Aorta (tissue), 5 donors: ENCODE data around the gene THSD7A. TPM values are rescaled to one million over a fixed set of nuclear protein-coding genes. Genes with fewer than 3 reads are reported as not detected.

ENCODE experiments used
- ATAC-seq: fragments of 200-7000 bp; cut with Tn5 transposase; one replicate; pipeline ENCODE4 v1.9.1; 2022; ENCODE audit warnings: moderate library complexity; ENCODE audit not compliant: low FRiP score
- DNase-seq, 2 donors: peaks; one replicate each; pipeline ENCODE4 v3.0.0-alpha.2; 2020
- H3K27ac ChIP-seq, 2 donors: one replicate each; pipeline ENCODE4 v1.5.1; 2013; ENCODE audit warnings: low read length in 2 of 2, mild to moderate bottlenecking in 2 of 2, moderate library complexity in 2 of 2, control low read depth in 1 of 2, inconsistent platforms in 1 of 2, low read depth in 1 of 2
- H3K27me3 ChIP-seq, 2 donors: one replicate each; pipeline ENCODE4 v1.6.1; 2013; ENCODE audit warnings: control low read depth in 1 of 2, low read length in 1 of 2, mild to moderate bottlenecking in 1 of 2, moderate library complexity in 1 of 2; ENCODE audit not compliant: insufficient read depth in 2 of 2, control insufficient read depth in 1 of 2
- H3K36me3 ChIP-seq, 2 donors: one replicate each; pipeline ENCODE4 v1.6.1; 2013; ENCODE audit warnings: control low read depth in 1 of 2, low read length in 1 of 2, mild to moderate bottlenecking in 1 of 2; ENCODE audit not compliant: insufficient read depth in 2 of 2, control insufficient read depth in 1 of 2
- H3K4me1 ChIP-seq, 2 donors: one replicate each; pipeline ENCODE4 v1.6.1; 2013; ENCODE audit warnings: low read length in 2 of 2, control low read depth in 1 of 2, mild to moderate bottlenecking in 1 of 2, moderate library complexity in 1 of 2; ENCODE audit not compliant: insufficient read depth in 2 of 2, control insufficient read depth in 1 of 2
- H3K4me3 ChIP-seq, 2 donors: one replicate each; pipeline ENCODE4 v1.5.1; 2013; ENCODE audit warnings: low read length in 2 of 2, control low read depth in 1 of 2, mild to moderate bottlenecking in 1 of 2
- H3K9me3 ChIP-seq: one replicate; pipeline ENCODE4 v1.6.1; 2013; ENCODE audit warnings: mild to moderate bottlenecking, low read length; ENCODE audit not compliant: control insufficient read depth
- WGBS, 2 donors: extraction: QIAGEN DNeasy Blood & Tissue Kit; methylation state at CpG; one replicate each; pipeline ENCODE4 v1.1.7; 2013; 5-methylcytosine and 5-hydroxymethylcytosine counted together
- intact Hi-C, 2 donors: fragments of 100-400 bp; cut with DNase I; formaldehyde crosslinking; loops; one replicate each; pipeline versions ENCODE4 v1.14.2 to v1.15.0; 2022
- polyA plus RNA-seq, 2 donors: library from polyadenylated mRNA; stranded (reverse); fragments of 200-250 nt; gene quantifications; one replicate each; pipeline ENCODE4 v1.2.3, GENCODE V29; 2013
- total RNA-seq, 2 donors: library from RNA; stranded (reverse); fragmentation: NEBNext Ultra II Directional; extraction: Animal tissue kit (Norgen Biotek cat#: 25700); gene quantifications; one replicate each; pipeline ENCODE4 v1.2.1, GENCODE V29; 2021
- donor health status: healthy with polysubstance abuse.
- donor health status: Bipolar disorder and iron deficiency.
- donor health status: DM: no; HTN: no; CAD: no.
- donor health status: DM: no; HTN: no; CAD: no.
- donor health status: DM: yes; HTN: yes; CAD: no.

The THSD7A gene
- total and polyA plus RNA-seq, 4 donors: 0.03 to 20.0 (median 12.1) TPM; not detected in 1

- Histone ChIP-seq H3K36me3 (no peaks in the 10 kb centered on the region), H3K27ac (no peak overlapping the region), H3K4me1 (no peaks in the 10 kb centered on the region), H3K27me3 (no peaks in the 10 kb centered on the region), H3K4me3 (no peak overlapping the region), H3K9me3 (peaks cover 2% of the 10 kb centered on the region)
- DNase-seq: no peak
- ATAC-seq: no peak
- 94 to 96% methylated on average over 19 of the region's 19 CpGs for WGBS, 2 donors
- intact Hi-C loops: no loop called here
Observed at GRCh38 chr7:11636274-11636673, 195.7 kb downstream of the THSD7A start.

GRCh38 chr7:11633310-11633709, 198.7 kb downstream of the THSD7A start:
- no peak for ATAC-seq
- Histone ChIP-seq H3K27ac (no peak overlapping the region), H3K27me3 (no peaks in the 10 kb centered on the region), H3K4me3 (no peak overlapping the region), H3K4me1 (no peaks in the 10 kb centered on the region), H3K36me3 (no peaks in the 10 kb centered on the region), H3K9me3 (peaks cover 2% of the 10 kb centered on the region)
- DNase-seq: no peak
- 83 to 94% methylated on average over 1 of the region's 1 CpG for WGBS, 2 donors
- intact Hi-C loops: no loop called here

GRCh38 chr7:11630355-11630754, 201.6 kb downstream of the THSD7A start:
- ATAC-seq (no peak), DNase-seq (no peak)
- Histone ChIP-seq H3K4me3 (no peak overlapping the region), H3K27me3 (no peaks in the 10 kb centered on the region), H3K4me1 (no peaks in the 10 kb centered on the region), H3K36me3 (no peaks in the 10 kb centered on the region), H3K9me3 (no peaks in the 10 kb centered on the region), H3K27ac (no peak overlapping the region)
- 4 to 11% methylated on average over 2 of the region's 2 CpGs for WGBS, 2 donors
- intact Hi-C loops: no loop called here

GRCh38 chr7:11625669-11626068, 206.3 kb downstream of the THSD7A start:
- Histone ChIP-seq H3K36me3 (no peaks in the 10 kb centered on the region), H3K27me3 (no peaks in the 10 kb centered on the region), H3K4me3 (no peak overlapping the region), H3K27ac (no peak overlapping the region), H3K4me1 (no peaks in the 10 kb centered on the region), H3K9me3 (no peaks in the 10 kb centered on the region)
- intact Hi-C loops: no loop called here
- no peak for DNase-seq
- WGBS, 2 donors: 42 to 48% methylated on average over 2 of the region's 2 CpGs
- ATAC-seq: no peak

- Histone ChIP-seq H3K9me3 (no peaks in the 10 kb centered on the region), H3K27ac (no peak overlapping the region), H3K4me1 (no peaks in the 10 kb centered on the region), H3K36me3 (no peaks in the 10 kb centered on the region), H3K27me3 (no peaks in the 10 kb centered on the region), H3K4me3 (no peak overlapping the region)
- 93 to 94% methylated on average over 4 of the region's 4 CpGs for WGBS, 2 donors
- intact Hi-C loops: no loop called here
- no peak for DNase-seq
- no peak for ATAC-seq
Observed at GRCh38 chr7:11623093-11623678, 208.8 kb downstream of the THSD7A start.

- no peaks in the 10 kb centered on the region for H3K27me3 ChIP-seq
- H3K9me3 ChIP-seq: no peaks in the 10 kb centered on the region
- H3K36me3 ChIP-seq: no peaks in the 10 kb centered on the region
- intact Hi-C loops: no loop called here
- no peak overlapping the region for H3K4me3 ChIP-seq
- H3K27ac ChIP-seq: no peak overlapping the region
- ATAC-seq (no peak), DNase-seq (no peak)
- H3K4me1 ChIP-seq: no peaks in the 10 kb centered on the region
- 81 to 84% methylated on average over 5 of the region's 5 CpGs for WGBS, 2 donors
Observed at GRCh38 chr7:11620406-11621253, 211.4 kb downstream of the THSD7A start.

GRCh38 chr7:11616466-11616865, 215.5 kb downstream of the THSD7A start:
- DNase-seq (no peak), ATAC-seq (no peak)
- H3K4me1 ChIP-seq: no peaks in the 10 kb centered on the region
- 49 to 61% methylated on average over 2 of the region's 2 CpGs for WGBS, 2 donors
- H3K27me3 ChIP-seq: no peaks in the 10 kb centered on the region
- no peak overlapping the region for H3K4me3 ChIP-seq
- no peaks in the 10 kb centered on the region for H3K9me3 ChIP-seq
- no peak overlapping the region for H3K27ac ChIP-seq
- H3K36me3 ChIP-seq: no peaks in the 10 kb centered on the region
- intact Hi-C loops: no loop called here

- H3K27ac ChIP-seq: no peak overlapping the region
- no peaks in the 10 kb centered on the region for H3K4me1 ChIP-seq
- ATAC-seq (no peak), DNase-seq (no peak)
- H3K9me3 ChIP-seq: no peaks in the 10 kb centered on the region
- no peak overlapping the region for H3K4me3 ChIP-seq
- intact Hi-C loops: no loop called here
- H3K27me3 ChIP-seq: no peaks in the 10 kb centered on the region
- 36 to 52% methylated on average over 2 of the region's 2 CpGs for WGBS, 2 donors
- no peaks in the 10 kb centered on the region for H3K36me3 ChIP-seq
Observed at GRCh38 chr7:11615174-11615573, 216.8 kb downstream of the THSD7A start.
